Osteocyte (in vitro differentiated cells): ENCODE results near the gene AKNA. TPM values are rescaled to one million over a fixed set of nuclear protein-coding genes. Genes with fewer than 3 reads are reported as not detected.
A peak's percentile ranks its signal among the peaks of the same experiment; 100 is the strongest.

Source experiments
- DNase-seq: peaks from one replicate; pipeline ENCODE4 v3.0.0; 2021; ENCODE audit warnings: mixed read lengths; ENCODE audit not compliant: unreplicated experiment; ENCODE audit errors: extremely low spot score
- H3K27ac Mint-ChIP-seq: one replicate; pipeline ENCODE4 v1.8.0; 2021; ENCODE audit warnings: mild to moderate bottlenecking, mixed read lengths; ENCODE audit not compliant: unreplicated experiment
- H3K27me3 Mint-ChIP-seq: one replicate; pipeline ENCODE4 v1.8.0; 2021; ENCODE audit warnings: mixed read lengths; ENCODE audit not compliant: unreplicated experiment
- H3K36me3 Mint-ChIP-seq: one replicate; pipeline ENCODE4 v1.8.0; 2021; ENCODE audit warnings: mixed read lengths; ENCODE audit not compliant: unreplicated experiment
- H3K4me1 Mint-ChIP-seq: one replicate; pipeline ENCODE4 v1.8.0; 2021; ENCODE audit warnings: mixed read lengths; ENCODE audit not compliant: unreplicated experiment
- H3K4me3 Mint-ChIP-seq: one replicate; pipeline ENCODE4 v1.8.0; 2021; ENCODE audit warnings: mild to moderate bottlenecking, moderate library complexity, mixed read lengths; ENCODE audit not compliant: unreplicated experiment
- H3K9me3 Mint-ChIP-seq: one replicate; pipeline ENCODE4 v1.8.0; 2021; ENCODE audit warnings: mixed read lengths; ENCODE audit not compliant: unreplicated experiment
- CTCF ChIP-seq: fragments of 200-600 bp; sonication (generic); IDR thresholded peaks from 2 replicates; pipeline ENCODE4 v1.5.0; 2021; ENCODE audit warnings: antibody characterized with exemption, mild to moderate bottlenecking, moderate library complexity
- total RNA-seq: library from RNA; stranded (reverse); gene quantifications from 2 replicates; pipeline ENCODE4 v1.2.1, GENCODE V29; 2021

AKNA gene
- total RNA-seq, 1 donor from 2014 or later: 36.0 TPM

- H3K27ac Mint-ChIP-seq: peak overlapping the region; percentile 89
- H3K4me3 Mint-ChIP-seq: no peak overlapping the region
- H3K27me3 Mint-ChIP-seq: no peaks in the 10 kb centered on the region
Observed at GRCh38 chr9:114287001-114287762, 100.6 kb downstream of the AKNA start.

GRCh38 chr9:114286146-114286679 is 101.6 kb downstream of the AKNA start:
- Mint-ChIP-seq H3K36me3 (peaks cover 11% of the 10 kb centered on the region), H3K27ac (peak overlapping the region; percentile 70), H3K4me3 (no peak overlapping the region), H3K4me1 (peaks cover 63% of the 10 kb centered on the region), H3K27me3 (no peaks in the 10 kb centered on the region), H3K9me3 (no peaks in the 10 kb centered on the region)
- TF ChIP-seq CTCF: no peak
- peak; percentile 30 for DNase-seq

More at GRCh38 chr9:114287001-114287762, 100.6 kb downstream of the AKNA start:
- Mint-ChIP-seq H3K36me3 (peaks cover 12% of the 10 kb centered on the region), H3K4me1 (peaks cover 57% of the 10 kb centered on the region), H3K9me3 (no peaks in the 10 kb centered on the region)
- no peak for TF ChIP-seq CTCF
- peak; percentile 78 for DNase-seq

DNA sequence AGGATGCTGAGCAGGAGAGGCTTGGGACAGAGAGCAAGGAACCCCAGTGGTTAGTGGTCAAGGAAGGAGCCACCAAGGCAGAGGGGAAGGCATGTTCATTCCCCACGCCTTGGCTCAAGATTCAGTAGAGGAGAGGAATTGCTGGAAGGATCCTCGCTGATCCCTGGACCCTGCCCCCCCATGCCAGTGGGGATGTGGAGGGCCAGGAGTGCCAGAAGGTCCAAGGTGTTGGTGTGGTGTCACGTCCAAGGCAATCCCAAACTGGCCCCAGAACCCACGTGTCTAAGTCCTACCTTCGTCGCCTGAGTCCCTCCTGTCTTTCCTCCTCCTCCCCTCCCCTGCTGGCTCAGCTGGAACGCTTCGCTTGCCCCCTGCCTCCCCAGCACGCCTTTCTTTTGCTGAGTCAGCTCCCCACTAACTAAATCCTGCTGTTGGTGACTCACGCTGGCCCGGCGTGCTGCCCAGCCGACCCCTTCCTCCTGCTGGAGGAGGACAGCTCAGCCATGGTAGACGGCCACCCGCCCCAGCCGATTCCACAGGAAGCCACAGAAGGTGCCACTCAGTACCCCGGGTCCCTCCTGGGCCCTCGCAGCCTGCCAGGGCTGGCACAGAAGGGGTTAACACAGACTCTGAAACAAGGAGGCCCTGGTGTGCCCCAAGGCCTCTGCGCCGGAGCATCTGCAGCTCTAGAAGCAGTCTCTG is 102.5 kb downstream of the AKNA start:
- Mint-ChIP-seq H3K36me3 (peaks cover 12% of the 10 kb centered on the region), H3K4me3 (no peak overlapping the region), H3K27me3 (no peaks in the 10 kb centered on the region), H3K4me1 (peaks cover 59% of the 10 kb centered on the region), H3K9me3 (no peaks in the 10 kb centered on the region), H3K27ac (peak overlapping the region; percentile 70)
- peak; percentile 93 for DNase-seq
- TF ChIP-seq CTCF: peak; percentile 33

DNA sequence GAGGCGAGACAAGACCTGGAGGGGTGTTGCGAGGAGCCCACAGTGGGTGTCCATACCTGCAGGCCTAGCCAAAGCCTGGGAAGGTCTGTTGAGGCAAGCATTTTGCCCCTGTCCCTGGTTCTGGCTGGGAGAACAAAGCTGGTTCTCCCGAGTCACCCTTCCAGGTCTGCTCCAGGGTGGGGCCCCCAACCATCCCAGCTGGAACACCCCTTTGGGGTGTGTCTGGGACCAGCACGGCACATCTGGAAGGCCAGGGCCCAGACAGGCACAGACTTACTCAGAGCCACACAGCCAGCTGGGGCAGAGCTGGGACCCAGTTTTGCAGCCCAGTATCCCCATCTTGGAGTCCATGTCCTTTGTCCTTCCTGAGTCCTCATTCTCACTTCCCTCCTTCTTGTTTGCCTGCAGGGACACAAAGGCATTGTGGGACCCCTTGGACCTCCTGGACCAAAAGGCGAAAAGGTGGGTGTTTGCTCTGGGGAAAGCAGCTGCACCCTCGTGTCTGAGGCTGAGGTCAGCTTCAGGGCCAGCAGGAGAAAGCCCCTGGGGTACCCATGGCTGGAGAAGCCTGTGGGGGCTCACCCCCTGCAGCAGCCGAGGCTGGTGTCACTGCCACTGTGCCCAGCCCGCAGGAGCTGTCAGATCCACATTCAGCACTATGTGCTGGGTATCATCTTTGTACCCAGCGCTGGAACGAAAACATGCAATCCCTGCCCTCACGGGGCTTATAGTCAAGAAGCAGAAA is 103.3 kb downstream of the AKNA start:
- no peaks in the 10 kb centered on the region for H3K9me3 Mint-ChIP-seq
- no peaks in the 10 kb centered on the region for H3K27me3 Mint-ChIP-seq
- peaks cover 12% of the 10 kb centered on the region for H3K36me3 Mint-ChIP-seq
- DNase-seq: no peak
- TF ChIP-seq CTCF: no peak
- H3K4me1 Mint-ChIP-seq: peaks cover 59% of the 10 kb centered on the region
- H3K4me3 Mint-ChIP-seq: no peak overlapping the region
- peak overlapping the region; percentile 70 for H3K27ac Mint-ChIP-seq

Other genes with a start within 250 kb of the AKNA start
- 44.4 and 44.8 TPM in 2 replicates for gene COL27A1, start 232.4 kb downstream of the AKNA start, total RNA-seq
- not detected in 2 replicates for gene ORM1, start 64.9 kb downstream of the AKNA start, total RNA-seq
- not detected in 2 replicates for gene ORM2, start 58.1 kb downstream of the AKNA start, total RNA-seq
- gene WHRN, start 117.5 kb upstream of the AKNA start, total RNA-seq: 11.0 and 12.0 TPM in 2 replicates
- gene ATP6V1G1, start 199.8 kb upstream of the AKNA start, total RNA-seq: 118 and 123 TPM in 2 replicates
- gene TMEM268, start 223.3 kb upstream of the AKNA start, total RNA-seq: 15.9 and 16.1 TPM in 2 replicates